NCI-H2196 (cell line): Measurements from ENCODE around the gene CCDC159.
"Not testable (repeated sequence)": the region's sequence is repeated elsewhere in the genome, so short reads cannot be mapped to it uniquely, and the experiment has no call there.

Experiments
- DNase-seq: peaks from one replicate; lab custom pipeline; 2025; ENCODE audit not compliant: unreplicated experiment; lab: John Stamatoyannopoulos, UW

Gene CCDC159, protein sequence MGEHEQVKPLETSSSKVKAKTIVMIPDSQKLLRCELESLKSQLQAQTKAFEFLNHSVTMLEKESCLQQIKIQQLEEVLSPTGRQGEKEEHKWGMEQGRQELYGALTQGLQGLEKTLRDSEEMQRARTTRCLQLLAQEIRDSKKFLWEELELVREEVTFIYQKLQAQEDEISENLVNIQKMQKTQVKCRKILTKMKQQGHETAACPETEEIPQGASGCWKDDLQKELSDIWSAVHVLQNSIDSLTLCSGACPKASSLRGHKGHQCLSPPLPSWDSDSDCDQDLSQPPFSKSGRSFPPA

GRCh38 chr19:11346104-11346940 lies at the start of gene CCDC159, which contains the start of gene TMEM205:
CCDC159 (plus strand) TSS chr19:11346519; CDS start chr19:11346607, 88 bp downstream.
TMEM205 (minus strand) TSS chr19:11346268; CDS start chr19:11345619, 649 bp downstream.
- peak; percentile 99 for DNase-seq

DNA sequence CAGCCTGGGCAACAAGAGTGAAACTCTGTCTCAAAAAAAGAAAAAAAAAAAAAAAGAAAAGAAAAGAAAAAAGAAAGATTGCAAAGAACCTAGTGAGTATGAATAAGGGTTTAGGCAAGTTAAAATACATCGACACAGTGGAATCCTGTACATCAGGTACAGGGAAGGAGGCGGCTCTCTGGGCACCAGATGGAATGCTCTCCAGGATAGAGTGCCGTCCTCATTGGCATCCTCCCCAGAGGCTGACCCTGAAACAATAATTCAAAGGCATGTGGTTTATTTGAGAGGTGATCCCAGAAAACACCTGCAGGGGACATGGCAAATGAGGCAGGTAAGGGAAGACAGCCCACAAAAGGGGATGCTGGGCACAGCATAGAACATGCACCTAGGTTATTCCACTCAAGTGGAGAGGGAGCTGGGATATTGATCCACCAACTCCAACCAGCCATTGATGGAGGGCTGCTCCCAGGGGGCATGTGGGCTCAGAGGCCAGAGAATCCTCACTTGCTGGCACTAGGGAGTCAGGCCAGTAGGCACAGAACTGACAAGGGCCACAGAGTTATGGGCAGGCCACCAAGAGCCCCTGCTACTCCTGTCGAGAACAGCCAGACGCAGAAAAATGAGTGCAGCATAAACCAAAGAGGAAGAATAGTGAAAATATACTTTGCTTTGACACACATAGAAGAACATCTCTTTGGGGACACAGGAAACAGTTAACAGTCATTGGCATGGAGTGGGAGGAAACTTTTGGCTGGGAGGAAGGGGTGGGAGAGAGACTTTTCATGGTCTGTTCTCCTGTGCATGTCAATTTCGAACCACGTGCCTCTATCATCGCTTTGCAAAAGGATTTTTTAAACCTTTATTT lies 46.1 kb upstream of the CCDC159 start:
- DNase-seq: no peak

DNA sequence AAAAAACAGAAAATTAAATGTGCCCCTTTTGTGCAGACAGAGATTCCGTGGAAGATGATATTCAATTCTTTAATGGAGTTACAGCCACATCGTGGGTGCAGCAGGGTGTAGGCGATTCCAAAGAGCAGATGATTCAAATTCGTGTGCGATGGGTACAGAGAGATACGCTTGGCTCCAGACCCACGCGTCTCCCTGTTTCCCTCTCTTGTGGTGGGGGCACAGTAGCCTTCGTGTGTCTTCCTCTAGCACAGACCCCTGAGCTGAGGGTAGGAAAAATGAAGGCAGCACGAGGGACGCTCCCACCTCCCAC lies 45.6 kb upstream of the CCDC159 start:
- DNase-seq: no peak

- no peak for DNase-seq
These were observed 41.4 kb upstream of the CCDC159 start for GRCh38 chr19:11304936-11305335.

GRCh38 chr19:11306337-11306736 lies 40.0 kb upstream of the CCDC159 start:
- no peak for DNase-seq

DNA sequence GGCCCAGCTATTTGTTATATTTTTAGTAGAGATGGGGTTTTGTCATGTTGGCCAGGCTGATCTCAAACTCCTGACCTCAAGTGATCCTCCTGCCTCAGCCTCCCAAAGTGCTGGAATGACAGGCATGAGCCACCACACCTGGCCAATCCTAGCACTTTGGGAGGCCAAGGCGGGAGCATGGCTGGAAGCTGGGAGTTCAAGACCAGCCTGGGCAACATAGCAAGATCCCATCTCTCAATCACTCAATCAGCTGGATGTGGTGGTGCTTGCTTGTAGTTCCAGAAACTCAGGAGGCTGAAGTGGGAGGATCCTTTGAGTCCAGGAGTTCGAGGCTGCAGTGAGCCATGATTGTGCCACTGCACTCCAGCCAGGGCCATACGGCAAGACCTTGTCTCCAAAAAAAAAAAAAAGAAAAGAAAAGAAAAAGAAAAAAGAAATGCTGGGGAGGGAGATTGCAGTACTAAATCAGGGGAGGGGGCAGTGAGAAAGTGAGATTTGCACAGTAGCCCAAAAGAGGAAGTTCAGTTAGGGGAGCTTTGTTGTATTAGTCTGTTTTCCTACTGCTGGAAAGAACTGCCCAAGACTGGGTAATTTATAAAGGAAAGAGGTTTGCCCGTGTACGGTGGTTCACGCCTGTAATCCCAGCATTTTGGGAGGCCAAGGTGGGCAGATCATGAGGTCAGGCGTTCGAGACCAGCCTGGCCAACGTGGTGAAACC lies 25.9 kb upstream of the CCDC159 start:
- not testable (repeated sequence) for DNase-seq

DNA sequence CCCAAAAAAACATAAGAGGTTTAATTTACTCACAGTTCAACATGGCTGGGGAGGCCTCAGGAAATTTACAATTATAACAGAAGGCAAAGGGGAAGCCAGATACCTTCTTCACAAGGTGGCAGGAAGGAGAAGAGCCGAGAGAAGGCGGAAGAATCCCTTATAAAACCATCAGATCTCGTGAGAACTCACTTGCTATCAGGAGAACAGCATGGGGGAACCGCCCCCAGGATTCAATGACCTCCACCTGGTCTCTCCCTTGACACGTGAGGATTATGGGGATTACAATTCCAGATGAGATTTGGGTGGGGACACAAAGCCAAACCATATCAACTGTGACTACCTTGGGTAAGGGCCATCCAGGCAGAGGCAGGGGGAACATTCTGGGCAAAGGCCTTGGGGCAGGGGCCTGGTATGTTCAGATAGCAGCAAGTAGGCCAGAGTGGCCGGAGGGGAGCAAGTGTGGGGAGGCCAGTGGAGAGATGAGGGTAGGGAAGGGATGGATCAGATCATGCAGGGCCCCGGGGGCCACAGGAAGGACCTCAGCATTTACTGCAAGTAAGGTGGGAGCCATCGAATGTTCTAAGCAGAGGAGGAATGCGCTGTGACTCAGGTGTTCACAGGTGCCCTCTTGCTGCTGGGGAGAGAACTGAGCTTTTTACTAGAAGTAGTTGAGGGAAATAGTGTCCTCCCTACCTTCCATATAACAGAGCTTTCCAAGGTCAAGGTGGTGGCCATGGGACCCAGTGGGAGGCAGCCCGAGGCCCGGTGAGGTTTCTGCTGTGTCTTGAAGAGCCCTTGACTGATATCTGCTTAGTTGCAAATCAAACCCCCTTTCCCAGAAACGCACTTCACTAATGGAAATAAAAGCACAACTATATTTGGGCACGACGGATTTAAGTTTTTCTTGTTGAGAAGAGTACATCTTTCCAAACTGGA lies 24.9 kb upstream of the CCDC159 start:
- no peak for DNase-seq

DNA sequence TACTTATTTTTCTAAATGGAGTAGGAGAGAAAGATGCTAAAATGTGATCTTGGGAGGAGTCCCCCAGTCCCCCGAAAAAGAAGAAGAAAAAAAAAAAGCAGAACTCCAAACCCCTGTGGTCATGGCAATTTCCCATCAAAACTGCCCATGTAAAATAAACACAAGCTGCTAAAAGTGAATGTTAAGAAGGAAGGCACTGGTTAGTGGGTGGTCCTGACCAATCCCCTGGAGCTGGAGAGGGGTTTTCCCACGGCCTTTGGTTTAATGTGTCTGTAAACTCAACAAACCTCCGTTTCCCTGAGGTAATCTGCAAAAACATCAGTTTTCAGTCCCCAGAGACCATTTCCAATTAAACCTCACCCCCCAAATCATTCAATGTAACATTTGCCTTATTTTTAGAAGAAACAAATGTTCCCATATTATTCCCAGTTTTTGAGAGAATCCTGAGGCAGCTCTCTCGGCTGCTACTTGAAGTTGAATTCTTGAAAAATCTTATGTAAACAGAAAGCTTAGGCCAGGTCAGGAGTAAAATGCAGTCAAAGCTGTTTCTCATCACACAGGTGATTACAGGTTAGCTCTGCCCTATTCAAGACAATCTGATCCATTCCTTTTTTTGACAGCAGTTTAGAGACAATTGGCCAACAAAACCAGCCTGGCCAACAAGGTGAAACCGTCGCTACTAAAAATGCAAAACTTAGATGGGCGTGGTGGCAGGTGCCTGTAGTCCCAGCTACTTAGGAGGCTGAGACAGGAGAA lies 23.9 kb upstream of the CCDC159 start:
- DNase-seq: no peak

DNA sequence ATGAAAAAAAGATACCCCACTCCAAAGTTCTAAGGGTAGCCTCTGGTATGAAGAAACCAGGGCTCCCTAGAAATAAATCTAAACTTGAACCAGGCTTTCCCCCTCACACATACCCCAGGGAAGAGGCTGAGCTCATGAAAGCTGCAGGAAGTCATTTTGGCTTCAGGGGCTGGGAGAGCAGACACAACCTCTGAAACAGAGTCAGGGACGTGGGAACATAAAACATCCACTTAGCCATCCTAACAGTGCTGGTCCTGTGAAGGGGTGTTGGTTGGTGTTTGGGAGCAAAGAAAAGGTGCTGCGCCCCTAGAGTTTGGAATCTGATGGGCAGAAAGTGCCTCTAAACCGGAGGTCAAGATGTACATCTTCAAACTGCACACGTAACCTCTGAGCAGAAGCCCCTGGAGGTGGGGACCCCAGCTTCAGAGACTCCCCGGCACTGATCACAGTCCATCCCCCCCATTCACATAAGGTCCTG lies 22.7 kb upstream of the CCDC159 start:
- DNase-seq: no peak

DNA sequence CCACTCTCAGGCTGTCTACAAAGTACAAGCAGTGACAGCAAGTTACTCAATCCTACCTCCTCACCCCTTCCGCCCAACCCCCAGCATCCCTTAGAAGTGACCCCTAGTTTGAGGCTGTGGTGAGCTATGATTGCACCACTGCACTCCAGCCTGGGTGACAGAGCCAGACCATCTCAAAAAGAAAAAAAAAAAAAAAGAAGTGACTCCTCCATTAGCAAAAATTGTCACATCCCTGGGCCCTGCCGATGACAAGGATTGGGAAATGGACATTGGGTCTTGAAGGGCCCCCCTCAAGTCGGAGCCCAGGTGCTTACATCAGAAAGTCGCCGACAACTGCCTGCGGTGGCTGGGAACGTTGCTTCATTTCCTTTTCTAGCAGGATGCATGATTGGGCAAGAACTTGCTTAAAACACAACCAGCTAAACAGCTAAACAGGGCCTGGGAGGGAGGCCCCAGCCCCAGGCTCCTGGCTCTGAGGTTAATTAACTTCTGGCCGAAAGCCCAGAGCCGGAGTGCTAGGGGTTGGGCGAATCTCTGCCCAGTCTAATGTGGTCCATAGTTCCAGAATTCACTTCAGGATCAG lies 22.1 kb upstream of the CCDC159 start:
- DNase-seq: peak; percentile 91

- no peak for DNase-seq
These were observed 21.4 kb upstream of the CCDC159 start for GRCh38 chr19:11324748-11325389.

DNA sequence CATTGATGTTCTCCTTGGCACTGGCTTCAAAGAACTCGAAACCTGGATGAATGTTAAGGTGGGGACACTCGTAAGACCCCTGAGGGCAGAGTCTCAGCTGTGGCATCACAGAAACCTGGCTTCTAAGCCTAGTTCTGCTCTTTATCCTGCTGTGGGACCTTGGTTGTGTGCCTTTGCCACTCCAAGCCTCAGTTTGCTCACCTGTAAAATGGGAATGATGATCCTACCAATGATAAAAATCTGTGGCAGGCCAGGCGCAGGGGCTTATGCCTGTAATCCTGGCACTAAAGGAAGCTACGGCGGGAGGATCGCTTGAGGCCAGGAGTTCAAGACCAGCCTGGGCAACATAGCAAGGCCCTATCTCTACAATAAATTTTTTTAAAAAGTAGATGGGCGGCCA lies 20.8 kb upstream of the CCDC159 start:
- no peak for DNase-seq

DNA sequence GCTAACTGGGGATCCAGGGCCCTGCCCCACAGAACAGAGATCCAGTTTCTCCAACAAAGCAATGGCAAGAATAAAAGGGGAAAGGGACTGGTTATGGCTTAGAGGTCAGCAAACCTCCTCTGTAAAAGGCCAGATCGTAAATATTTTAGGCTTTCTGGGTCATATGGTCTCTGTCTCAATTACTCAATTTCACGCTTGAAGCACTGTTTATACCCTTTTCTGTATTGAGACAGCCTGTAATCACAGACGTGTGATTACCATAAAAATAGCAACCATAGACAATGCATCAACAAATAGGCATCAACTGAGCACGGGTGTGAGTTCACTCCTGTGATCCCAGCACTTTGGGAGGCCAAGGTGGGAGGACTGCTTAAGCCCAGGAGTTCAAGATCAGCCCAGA lies 16.2 kb upstream of the CCDC159 start:
- DNase-seq: no peak

- DNase-seq: no peak
These were observed 14.8 kb upstream of the CCDC159 start for GRCh38 chr19:11331502-11331901.

DNA sequence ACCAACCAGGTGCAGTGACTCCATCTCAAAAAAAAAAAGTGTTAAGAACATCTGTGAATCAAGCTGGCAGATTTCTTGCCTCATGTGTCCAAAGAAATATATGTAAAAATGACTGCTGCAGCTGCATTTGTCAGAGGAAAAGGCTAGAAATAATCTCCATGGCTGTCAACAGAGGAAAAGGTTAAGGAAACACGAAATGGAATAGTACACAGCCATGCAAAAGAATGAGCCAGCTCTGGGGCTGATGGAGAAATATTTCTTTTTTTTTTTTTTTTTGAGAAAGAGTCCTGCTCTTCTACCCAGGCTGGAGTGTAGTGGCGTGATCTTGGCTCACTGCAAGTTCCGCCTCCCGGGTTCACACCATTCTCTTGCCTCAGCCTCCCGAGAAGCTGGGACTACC lies 13.5 kb upstream of the CCDC159 start:
- no peak for DNase-seq

DNA sequence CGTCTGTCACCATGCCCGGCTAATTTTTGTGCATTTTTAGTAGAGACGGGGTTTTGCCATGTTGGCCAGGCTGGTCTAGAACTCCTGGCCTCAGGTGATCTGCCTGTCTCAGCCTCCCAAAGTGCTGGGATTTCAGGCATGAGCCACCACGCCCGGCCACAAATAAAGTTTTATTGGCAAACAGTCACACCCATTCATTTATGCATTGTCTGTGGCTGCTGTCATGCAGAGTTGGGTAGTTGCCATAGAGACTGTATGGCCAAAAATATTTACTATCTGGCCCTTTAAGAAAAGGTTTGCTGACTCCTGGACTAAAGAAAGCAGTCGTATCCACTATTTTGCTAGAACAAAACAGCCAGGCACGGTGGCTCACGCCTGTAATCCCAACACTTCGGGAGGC lies 12.5 kb upstream of the CCDC159 start:
- DNase-seq: not testable (repeated sequence)

DNA sequence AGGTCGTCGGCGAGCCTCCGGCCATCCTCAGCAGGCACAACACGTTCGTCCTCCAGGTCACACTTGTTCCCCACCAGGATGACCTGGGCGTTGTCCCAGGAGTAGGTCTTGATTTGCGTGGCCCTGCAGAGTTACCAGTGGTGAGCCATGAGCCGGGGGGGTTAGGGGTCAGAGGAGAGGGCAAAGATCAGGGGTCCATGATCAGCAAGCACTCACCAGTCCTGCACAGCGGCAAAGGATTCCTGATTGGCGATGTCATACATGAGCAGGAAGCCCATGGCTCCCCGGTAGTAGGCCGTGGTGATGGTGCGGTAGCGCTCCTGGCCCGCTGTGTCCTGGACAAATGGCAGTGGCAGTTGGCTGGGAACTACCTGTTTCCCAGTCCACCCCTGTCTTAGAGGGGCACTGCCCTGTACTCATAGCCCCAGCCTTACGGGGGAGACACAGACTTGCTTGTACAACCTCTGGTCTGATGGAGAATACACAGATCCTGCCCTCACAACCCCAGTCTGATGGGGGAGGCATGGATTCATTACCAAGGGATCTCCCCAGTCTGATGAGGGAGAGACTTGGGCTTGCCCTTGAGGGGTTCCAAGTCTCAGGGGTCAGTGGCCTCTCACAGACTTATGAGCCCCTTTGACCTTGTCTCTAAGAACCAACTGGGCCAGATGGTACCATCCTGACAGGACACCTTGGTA lies 10.7 kb upstream of the CCDC159 start:
- DNase-seq: no peak
